ENCODE measurements around the gene OSBPL8. TPM values are rescaled to one million over a fixed set of nuclear protein-coding genes. Genes with fewer than 3 reads are reported as not detected.
A peak's percentile ranks its signal among the peaks of the same experiment; 100 is the strongest.

The OSBPL8 gene
- total and polyA plus RNA-seq, 2 experiments from 2014 or later = 78.0 to 124 TPM

DNA sequence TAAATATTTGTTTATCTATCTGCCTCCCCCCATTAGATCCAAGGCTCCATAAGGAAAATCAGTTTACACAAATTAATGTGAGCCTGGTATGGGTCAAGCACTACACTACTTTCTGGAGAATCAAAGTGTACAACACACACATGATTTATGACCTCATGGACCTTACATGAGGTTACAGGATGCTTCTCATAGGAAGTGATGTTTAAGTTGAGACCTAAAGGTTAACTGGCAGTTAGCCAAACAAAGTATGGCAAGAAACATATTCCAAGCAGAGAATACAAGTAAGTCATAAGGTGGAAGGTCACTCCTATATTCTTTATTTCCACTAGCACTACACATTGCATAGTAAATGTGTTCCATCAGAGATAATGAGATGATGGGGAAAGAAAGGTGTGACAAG is 39.2 kb downstream of the OSBPL8 start (continued):
- no peak for TF ChIP-seq REST (IDR thresholded peaks at IDR 0.05; ENCODE audit: unreplicated experiment)
- TF ChIP-seq EZH2phosphoT487 (IDR thresholded peaks at IDR 0.05; ENCODE audit: unreplicated experiment) = no peak

DNA sequence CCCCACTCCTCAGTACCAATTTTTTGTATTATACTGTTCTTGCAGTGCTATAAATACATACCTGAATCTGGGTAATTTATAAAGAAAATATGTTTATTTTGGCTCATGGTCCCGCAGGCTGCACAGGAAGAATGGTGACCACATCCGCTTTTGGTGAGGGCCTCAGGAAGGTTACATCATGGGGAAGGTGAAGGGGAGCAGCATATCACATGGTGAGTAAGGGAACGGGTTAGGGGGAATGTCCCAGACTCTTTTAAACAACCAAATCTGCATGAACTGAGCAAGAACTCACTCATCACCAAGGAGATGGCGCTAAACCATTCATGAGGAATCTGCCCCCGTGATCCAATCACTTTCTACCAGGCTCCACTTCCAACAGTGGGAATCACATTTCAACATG is 40.0 kb downstream of the OSBPL8 start:
- peaks cover 2% of the 10 kb centered on the region for H3K27me3 Mint-ChIP-seq (ENCODE audit: insufficient read depth, low read depth, poor library complexity)
- DNase-seq (ENCODE audit: low spot score) (no peak), ATAC-seq (no peak)
- peaks cover 62% of the 10 kb centered on the region for H3K9me3 Mint-ChIP-seq
- no peaks in the 10 kb centered on the region for H3K36me3 ChIP-seq (ENCODE audit: insufficient read depth)
- H3K27ac ChIP-seq (ENCODE audit: low read depth) = peak overlapping the region; percentile 93
- H3K4me3 Mint-ChIP-seq = no peak overlapping the region; the same call in 2 of the 3 replicates
- peaks cover 5% of the 10 kb centered on the region for H3K4me1 ChIP-seq (ENCODE audit: insufficient read depth)
- 0 out of 2 replicates have a peak, but pooled peaks cover 3% of the 10 kb centered on the region for H3K9me2 ChIP-seq (ENCODE audit: insufficient read depth)
- peaks cover 10% of the 10 kb centered on the region for H3K4me1 Mint-ChIP-seq
- peak overlapping the region; percentile 7; the same call in 1 of the 2 replicates for H3K4me2 ChIP-seq
- 0 out of 2 replicates have a peak overlapping the region, but pooled peaks have one; percentile 14 for H3K4me3 ChIP-seq
- no peak overlapping the region for H2AFZ ChIP-seq
- H3F3A ChIP-seq (replicated peaks; ENCODE audit: low read depth) = no peaks in the 10 kb centered on the region; the same call in 1 of the 2 replicates
- no peaks in the 10 kb centered on the region for H4K20me1 ChIP-seq (replicated peaks; ENCODE audit: insufficient read depth)
- peaks cover 86% of the 10 kb centered on the region for H3K36me3 Mint-ChIP-seq (ENCODE audit: low read depth)
- no peaks in the 10 kb centered on the region for H3K27me3 ChIP-seq (ENCODE audit: insufficient read depth)
- peaks cover 90% of the 10 kb centered on the region for H3K79me2 ChIP-seq (replicated peaks; ENCODE audit: insufficient read depth)
- no peak overlapping the region for H3K27ac Mint-ChIP-seq
- no peak for TF ChIP-seq JUNB (IDR thresholded peaks at IDR 0.05; ENCODE audit: unreplicated experiment)
- no peak for TF ChIP-seq EZH2phosphoT487 (IDR thresholded peaks at IDR 0.05; ENCODE audit: unreplicated experiment)
- TF ChIP-seq NANOG (IDR thresholded peaks at IDR 0.05; ENCODE audit: borderline replicate concordance) = no peak
- TF ChIP-seq ZNF462 (CRISPR knock-in tag; IDR thresholded peaks at IDR 0.05) = no peak
- TF ChIP-seq ZNF331 (CRISPR knock-in tag; IDR thresholded peaks at IDR 0.05; ENCODE audit: low read depth) = no peak
- TF ChIP-seq STAT1 (IDR thresholded peaks at IDR 0.05; ENCODE audit: unreplicated experiment) = no peak
- no peak for TF ChIP-seq ZNF114 (CRISPR knock-in tag; IDR thresholded peaks at IDR 0.05)
- TF ChIP-seq, protein P1, sequence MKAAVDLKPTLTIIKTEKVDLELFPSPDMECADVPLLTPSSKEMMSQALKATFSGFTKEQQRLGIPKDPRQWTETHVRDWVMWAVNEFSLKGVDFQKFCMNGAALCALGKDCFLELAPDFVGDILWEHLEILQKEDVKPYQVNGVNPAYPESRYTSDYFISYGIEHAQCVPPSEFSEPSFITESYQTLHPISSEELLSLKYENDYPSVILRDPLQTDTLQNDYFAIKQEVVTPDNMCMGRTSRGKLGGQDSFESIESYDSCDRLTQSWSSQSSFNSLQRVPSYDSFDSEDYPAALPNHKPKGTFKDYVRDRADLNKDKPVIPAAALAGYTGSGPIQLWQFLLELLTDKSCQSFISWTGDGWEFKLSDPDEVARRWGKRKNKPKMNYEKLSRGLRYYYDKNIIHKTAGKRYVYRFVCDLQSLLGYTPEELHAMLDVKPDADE (IDR thresholded peaks at IDR 0.05) = no peak
- TF ChIP-seq POLR2AphosphoS5 (IDR thresholded peaks at IDR 0.05; ENCODE audit: low read depth) = no peak
- no peak for TF ChIP-seq REST (IDR thresholded peaks at IDR 0.05; ENCODE audit: unreplicated experiment)

All from GM23338 (cell line).